Muscle of leg (tissue), 16 donors: ENCODE data around the gene PDE6G. TPM values are rescaled to one million over a fixed set of nuclear protein-coding genes. Genes with fewer than 3 reads are reported as not detected.

Experiments used
- DNase-seq: peaks from one replicate; pipeline ENCODE4 v3.0.0; 2013
- H3K27ac ChIP-seq: one replicate; pipeline ENCODE4 v1.5.1; 2013; ENCODE audit warnings: mild to moderate bottlenecking, low read length, control low read depth
- H3K27me3 ChIP-seq: one replicate; pipeline ENCODE4 v1.6.1; 2013; ENCODE audit warnings: low read length; ENCODE audit not compliant: control insufficient read depth, insufficient read depth
- H3K36me3 ChIP-seq: one replicate; pipeline ENCODE4 v1.6.1; 2013; ENCODE audit warnings: low read length; ENCODE audit not compliant: control insufficient read depth, insufficient read depth
- H3K4me1 ChIP-seq: one replicate; pipeline ENCODE4 v1.6.1; 2013; ENCODE audit warnings: low read length; ENCODE audit not compliant: control insufficient read depth, insufficient read depth
- H3K4me3 ChIP-seq: one replicate; pipeline ENCODE4 v1.5.1; 2013; ENCODE audit warnings: low read length, control low read depth
- H3K9me3 ChIP-seq: replicated peaks from 2 replicates; pipeline ENCODE4 v1.6.1; 2013; ENCODE audit warnings: low read depth, low read length; ENCODE audit not compliant: control insufficient read depth
- WGBS: methylation state at CpG from one replicate; pipeline ENCODE4 v1.1.5; 2013; ENCODE audit warnings: missing lambda C conversion rate; ENCODE audit not compliant: insufficient coverage; 5-methylcytosine and 5-hydroxymethylcytosine counted together
- long read RNA-seq, 11 donors: transcript quantifications; one replicate each; lab custom pipeline, GENCODE V29; 2026
- polyA plus RNA-seq, 8 donors: library from polyadenylated mRNA; unstranded; fragments of 120-200 nt; gene quantifications; one replicate each; pipeline versions ENCODE4 v1.2.1 to v1.2.3, GENCODE V29; 2013; ENCODE audit warnings: inconsistent platforms in 1 of 8, low replicate concordance in 1 of 8; ENCODE audit not compliant: insufficient read length in 8 of 8, insufficient read depth in 1 of 8
- total RNA-seq: library from RNA; stranded (reverse); fragments of 120-200 nt; gene quantifications from one replicate; pipeline ENCODE4 v1.2.4, GENCODE V29; 2013

Gene PDE6G
- total RNA-seq (2.6 TPM), polyA plus RNA-seq (1 to 10 TPM; 1.9 to 5.8 (median 3.7) TPM)
- long read RNA-seq, donor 1 = 0 reads
- long read RNA-seq, donor 2 = 0 reads
- long read RNA-seq, donor 3, partial matches to known transcripts = 0 of 2 reads
- long read RNA-seq, donor 3, other reads (novel, unspliced or antisense) = 0 of 2 reads
- long read RNA-seq, donor 4, partial matches to known transcripts = 0 of 2 reads
- long read RNA-seq, donor 4, other reads (novel, unspliced or antisense) = 0 of 2 reads
- long read RNA-seq, donor 5, partial matches to known transcripts = 0 of 2 reads
- long read RNA-seq, donor 5, other reads (novel, unspliced or antisense) = 0 of 2 reads
- long read RNA-seq, donor 6, partial matches to known transcripts = 0 of 3 reads
- long read RNA-seq, donor 6, other reads (novel, unspliced or antisense) = 0 of 3 reads
- long read RNA-seq, donor 7, partial matches to known transcripts = 0 of 3 reads
- long read RNA-seq, donor 7, other reads (novel, unspliced or antisense) = 0 of 3 reads
- long read RNA-seq, donor 8, partial matches to known transcripts = 0 of 1 reads
- long read RNA-seq, donor 8, other reads (novel, unspliced or antisense) = 0 of 1 reads
- long read RNA-seq, donor 9 = 0 reads
- long read RNA-seq, donor 10, partial matches to known transcripts = 0 of 7 reads
- long read RNA-seq, donor 10, other reads (novel, unspliced or antisense) = 5 of 7 reads
- long read RNA-seq, donor 11, partial matches to known transcripts = 0 of 2 reads
- long read RNA-seq, donor 11, other reads (novel, unspliced or antisense) = 0 of 2 reads

DNA sequence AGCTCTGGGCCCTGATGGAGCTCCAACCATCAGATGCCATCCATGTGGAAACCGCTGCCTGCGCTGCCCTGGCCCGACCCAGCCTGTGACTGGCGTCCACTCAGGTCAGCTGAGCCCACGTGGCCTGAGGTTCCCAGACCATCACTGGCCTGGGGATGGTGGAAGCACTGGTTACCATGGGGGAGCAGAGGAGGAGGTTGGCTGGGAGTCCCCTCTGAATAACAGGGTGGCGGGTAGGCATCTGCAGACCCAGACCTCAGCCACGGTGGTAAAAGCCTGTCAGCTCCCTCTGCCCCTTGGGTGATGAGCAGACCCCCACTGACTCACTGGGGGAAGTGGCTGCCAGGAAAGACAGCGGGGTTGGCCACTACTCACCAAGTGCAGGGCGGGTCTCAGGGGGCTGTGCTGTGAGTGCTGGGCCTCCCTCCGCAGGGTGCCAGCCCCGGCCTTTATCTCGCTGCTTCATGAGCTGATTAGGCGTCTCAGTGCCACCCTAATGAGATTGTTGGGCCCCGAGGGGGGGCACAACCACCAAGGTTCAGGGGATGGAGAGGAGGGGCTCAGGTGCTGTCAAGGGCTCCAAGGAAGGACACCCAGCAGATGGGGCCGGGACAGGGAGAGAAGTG lies at the start of gene PDE6G:
Gene PDE6G (minus strand): TSS at position 425 of the 626 bp plus-strand sequence. CDS start 3,237 bp downstream, outside the sequence.
- 84% methylated on average over 15 of the region's 15 CpGs for WGBS
- H3K36me3 ChIP-seq = no peaks in the 10 kb centered on the region

DNA sequence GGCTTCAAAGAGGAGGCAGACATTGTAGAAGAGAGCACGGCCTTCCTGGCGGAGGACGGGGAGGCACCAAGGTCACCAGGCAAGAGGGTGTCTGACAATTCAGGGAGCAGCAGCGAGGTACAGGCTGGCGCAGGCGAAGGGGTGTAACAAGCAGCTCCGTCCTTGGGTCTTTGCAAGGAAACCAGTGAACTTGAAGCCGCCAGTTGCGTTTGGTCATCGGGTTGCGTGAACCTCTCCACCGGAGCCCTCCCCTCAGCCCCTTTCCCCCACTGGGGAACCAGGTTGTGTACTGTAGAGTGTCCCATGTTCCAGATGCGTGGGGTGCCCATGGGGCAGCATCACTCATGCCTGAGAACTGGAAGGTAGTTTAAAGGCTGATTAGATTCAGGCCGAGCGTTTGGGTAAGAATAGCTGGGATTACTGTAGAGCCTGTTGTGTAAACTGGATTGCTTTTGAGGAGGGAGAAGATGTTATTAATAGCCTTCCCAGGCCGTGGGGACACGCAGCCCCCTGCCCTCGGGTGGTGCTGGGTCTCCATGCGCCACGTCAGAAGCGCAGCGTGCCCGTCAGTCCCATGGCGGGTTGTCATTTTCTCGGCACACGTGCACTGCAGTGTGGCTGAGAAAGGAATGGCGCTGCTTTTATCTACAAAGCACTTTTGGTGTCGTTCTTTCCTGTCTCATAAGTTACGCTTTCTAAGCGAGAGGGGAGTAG lies 49.3 kb upstream of the PDE6G start:
- WGBS = 92% methylated on average over 24 of the region's 30 CpGs
- H3K27ac ChIP-seq = no peak overlapping the region
- H3K36me3 ChIP-seq = peaks cover 56% of the 10 kb centered on the region
- H3K9me3 ChIP-seq = no peaks in the 10 kb centered on the region
- H3K4me3 ChIP-seq = no peak overlapping the region
- peaks cover 37% of the 10 kb centered on the region for H3K4me1 ChIP-seq
- H3K27me3 ChIP-seq = peaks cover 10% of the 10 kb centered on the region
- DNase-seq = no peak

More for the DNA sequence above, at the start of gene PDE6G:
- Histone ChIP-seq H3K9me3 (no peaks in the 10 kb centered on the region), H3K27me3 (peaks cover 2% of the 10 kb centered on the region), H3K4me3 (no peak within 1 kb of the TSS), H3K4me1 (peaks cover 19% of the 10 kb centered on the region), H3K27ac (peak within 1 kb of the TSS; percentile 5)
- DNase-seq = no peak

DNA sequence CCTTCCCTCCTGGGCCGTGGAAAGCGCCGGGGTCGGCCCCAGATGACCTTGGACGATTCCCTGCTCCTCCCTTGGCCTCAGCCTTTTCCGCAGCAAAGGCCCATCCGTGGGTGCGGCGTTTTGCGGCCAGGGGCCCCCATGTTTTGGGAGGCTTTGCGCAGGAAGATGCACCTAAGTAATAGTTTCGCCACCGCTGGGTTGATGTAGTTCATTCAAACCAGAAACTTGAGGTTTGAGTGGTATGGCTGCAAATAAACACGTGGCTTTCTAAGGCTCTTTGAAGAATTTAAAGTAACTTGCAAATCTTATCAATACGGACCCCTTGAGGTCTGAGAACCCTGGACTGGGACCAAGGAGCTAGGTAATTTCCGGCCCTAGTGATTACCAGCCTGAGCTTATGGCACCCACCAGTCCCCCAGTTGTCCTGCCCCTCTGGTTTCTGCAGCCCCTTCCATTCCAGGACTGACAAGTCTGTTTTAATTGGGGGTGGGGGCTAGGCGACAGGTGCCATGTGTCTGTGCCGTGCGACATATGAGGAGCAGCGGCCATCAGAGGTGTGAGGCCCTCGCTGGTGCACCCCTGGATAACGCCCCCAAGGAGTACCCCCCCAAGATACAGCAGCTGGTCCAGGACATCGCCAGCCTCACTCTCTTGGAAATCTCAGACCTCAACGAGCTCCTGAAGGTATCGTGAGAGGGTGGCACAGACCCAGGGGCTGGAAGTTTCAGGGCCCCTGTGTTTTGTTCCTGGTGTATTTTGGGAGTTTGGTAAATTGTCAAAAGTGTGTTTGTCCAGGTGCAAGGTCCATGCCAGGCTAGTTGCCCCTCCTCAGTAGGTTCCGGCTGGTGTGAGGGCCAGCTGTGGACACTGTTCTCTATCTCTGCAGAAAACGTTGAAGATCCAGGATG lies 47.7 kb upstream of the PDE6G start:
- H3K36me3 ChIP-seq = peaks cover 62% of the 10 kb centered on the region
- H3K4me1 ChIP-seq = peaks cover 31% of the 10 kb centered on the region
- H3K9me3 ChIP-seq = no peaks in the 10 kb centered on the region
- peak overlapping the region; percentile 82 for H3K4me3 ChIP-seq
- WGBS = 31% methylated on average over 22 of the region's 27 CpGs
- no peaks in the 10 kb centered on the region for H3K27me3 ChIP-seq
- H3K27ac ChIP-seq = peak overlapping the region; percentile 22
- no peak for DNase-seq

DNA sequence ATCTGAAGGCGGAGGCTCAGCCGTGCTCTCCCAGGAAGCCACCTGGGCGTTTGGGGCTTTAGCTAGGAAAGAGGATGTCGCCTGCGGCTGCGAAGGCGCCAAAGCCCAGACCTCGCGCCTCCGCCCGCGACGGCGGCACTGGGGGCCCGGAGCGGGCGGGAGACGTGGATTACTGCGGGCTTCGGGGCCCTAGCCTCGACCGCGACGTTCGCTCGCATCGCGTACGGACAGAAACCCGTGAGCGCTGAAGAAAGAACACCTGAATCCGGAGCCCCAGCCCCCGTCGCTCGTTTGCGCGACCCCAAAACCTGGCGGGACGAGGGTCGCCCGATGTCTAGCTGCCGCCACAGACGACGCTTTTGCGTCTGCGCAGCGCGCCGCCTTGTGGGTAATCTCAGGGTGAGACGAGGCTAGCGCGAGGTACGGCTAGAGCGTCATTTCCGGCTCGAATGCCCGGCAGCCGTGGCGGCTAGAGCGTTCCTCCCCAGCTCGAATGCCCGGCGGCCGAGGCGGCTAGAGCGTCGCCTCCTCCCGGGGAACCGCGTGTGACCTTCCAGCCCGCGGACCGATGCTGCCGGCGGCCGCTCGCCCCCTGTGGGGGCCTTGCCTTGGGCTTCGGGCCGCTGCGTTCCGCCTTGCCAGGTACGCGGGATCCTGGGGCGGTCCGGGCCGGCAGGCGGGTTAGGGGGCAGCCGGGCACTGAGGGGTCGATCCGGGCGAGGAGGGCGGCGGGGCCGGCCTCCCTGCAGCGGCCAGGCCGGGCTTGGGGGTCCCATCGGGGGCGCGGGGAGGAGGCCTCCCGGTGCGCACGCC lies 46.8 kb upstream of the PDE6G start, which contains the start of gene MRPL12:
Gene MRPL12 (plus strand): TSS at position 434 of the 813 bp plus-strand sequence. CDS start 135 bp downstream, at position 569.
- under 1% methylated on average over 102 of the region's 102 CpGs for WGBS
- Histone ChIP-seq H3K4me1 (peaks cover 31% of the 10 kb centered on the region), H3K27ac (peak within 1 kb of the TSS; percentile 84), H3K27me3 (no peaks in the 10 kb centered on the region), H3K36me3 (peaks cover 62% of the 10 kb centered on the region), H3K4me3 (peak within 1 kb of the TSS; percentile 82), H3K9me3 (no peaks in the 10 kb centered on the region)
- peak; percentile 98 for DNase-seq

DNA sequence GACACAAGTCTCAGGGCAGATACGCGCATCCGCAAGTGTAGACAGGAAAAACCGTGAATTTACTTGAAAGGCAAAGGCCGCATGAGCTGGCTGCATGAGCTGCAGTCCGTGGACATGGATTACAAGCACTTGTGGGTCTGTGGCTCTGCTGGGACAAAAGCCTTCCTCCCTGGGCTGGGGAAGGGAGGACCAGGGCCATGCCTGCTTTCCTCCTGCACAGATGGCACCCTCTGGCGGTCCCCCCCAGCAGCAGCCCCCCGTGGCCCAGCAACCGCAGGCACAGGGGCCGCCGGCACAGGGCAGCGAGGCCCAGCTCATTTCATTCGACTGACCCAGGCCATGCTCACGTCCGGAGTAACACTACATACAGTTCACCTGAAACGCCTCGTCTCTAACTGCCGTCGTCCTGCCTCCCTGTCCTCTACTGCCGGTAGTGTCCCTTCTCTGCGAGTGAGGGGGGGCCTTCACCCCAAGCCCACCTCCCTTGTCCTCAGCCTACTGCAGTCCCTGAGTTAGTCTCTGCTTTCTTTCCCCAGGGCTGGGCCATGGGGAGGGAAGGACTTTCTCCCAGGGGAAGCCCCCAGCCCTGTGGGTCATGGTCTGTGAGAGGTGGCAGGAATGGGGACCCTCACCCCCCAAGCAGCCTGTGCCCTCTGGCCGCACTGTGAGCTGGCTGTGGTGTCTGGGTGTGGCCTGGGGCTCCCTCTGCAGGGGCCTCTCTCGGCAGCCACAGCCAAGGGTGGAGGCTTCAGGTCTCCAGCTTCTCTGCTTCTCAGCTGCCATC lies 45.1 kb upstream of the PDE6G start:
- H3K27me3 ChIP-seq = no peaks in the 10 kb centered on the region
- DNase-seq = no peak
- H3K4me3 ChIP-seq = peak overlapping the region; percentile 82
- WGBS = 70% methylated on average over 16 of the region's 23 CpGs
- H3K36me3 ChIP-seq = peaks cover 62% of the 10 kb centered on the region
- H3K4me1 ChIP-seq = peaks cover 26% of the 10 kb centered on the region
- no peak overlapping the region for H3K27ac ChIP-seq
- no peaks in the 10 kb centered on the region for H3K9me3 ChIP-seq

DNA sequence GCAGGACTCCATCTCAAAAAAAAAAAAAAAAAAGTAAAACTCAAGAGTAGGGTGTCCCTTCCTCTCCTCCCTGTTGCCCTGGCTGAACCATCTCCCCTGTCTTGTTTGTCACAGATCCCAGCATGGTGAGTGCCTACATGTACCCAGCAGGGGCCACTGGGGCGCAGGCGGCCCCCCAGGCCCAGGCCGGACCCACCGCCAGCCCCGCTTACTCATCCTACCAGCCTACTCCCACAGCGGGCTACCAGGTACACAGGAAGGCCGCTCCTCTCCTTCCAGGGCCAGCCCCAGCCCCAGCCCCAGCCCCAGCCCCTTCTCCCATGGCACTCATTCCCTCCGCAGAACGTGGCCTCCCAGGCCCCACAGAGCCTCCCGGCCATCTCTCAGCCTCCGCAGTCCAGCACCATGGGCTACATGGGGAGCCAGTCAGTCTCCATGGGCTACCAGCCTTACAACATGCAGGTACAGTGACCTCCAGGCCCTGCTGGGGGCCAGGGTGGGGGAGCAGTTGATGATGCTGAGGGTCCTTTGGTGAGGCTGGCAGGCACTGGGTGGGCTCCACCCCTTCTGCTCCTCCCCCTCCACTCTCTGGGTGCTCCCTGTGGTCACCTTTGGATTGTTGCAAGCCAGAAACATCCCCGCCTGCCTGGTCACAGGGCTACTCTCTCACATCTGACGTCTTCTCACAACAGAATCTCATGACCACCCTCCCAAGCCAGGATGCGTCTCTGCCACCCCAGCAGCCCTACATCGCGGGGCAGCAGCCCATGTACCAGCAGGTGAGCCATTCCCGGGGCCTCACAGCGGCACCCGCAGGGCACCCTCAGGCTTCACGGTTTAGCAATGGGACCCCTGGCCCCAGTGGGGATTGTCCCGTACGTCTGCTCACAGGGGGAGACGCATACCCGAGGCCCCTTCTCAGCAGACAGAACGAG lies 44.3 kb upstream of the PDE6G start:
- H3K9me3 ChIP-seq = no peaks in the 10 kb centered on the region
- no peaks in the 10 kb centered on the region for H3K27me3 ChIP-seq
- H3K4me3 ChIP-seq = no peak overlapping the region
- 80% methylated on average over 18 of the region's 25 CpGs for WGBS
- DNase-seq = no peak
- H3K4me1 ChIP-seq = peaks cover 26% of the 10 kb centered on the region
- H3K36me3 ChIP-seq = peaks cover 62% of the 10 kb centered on the region
- H3K27ac ChIP-seq = no peak overlapping the region

DNA sequence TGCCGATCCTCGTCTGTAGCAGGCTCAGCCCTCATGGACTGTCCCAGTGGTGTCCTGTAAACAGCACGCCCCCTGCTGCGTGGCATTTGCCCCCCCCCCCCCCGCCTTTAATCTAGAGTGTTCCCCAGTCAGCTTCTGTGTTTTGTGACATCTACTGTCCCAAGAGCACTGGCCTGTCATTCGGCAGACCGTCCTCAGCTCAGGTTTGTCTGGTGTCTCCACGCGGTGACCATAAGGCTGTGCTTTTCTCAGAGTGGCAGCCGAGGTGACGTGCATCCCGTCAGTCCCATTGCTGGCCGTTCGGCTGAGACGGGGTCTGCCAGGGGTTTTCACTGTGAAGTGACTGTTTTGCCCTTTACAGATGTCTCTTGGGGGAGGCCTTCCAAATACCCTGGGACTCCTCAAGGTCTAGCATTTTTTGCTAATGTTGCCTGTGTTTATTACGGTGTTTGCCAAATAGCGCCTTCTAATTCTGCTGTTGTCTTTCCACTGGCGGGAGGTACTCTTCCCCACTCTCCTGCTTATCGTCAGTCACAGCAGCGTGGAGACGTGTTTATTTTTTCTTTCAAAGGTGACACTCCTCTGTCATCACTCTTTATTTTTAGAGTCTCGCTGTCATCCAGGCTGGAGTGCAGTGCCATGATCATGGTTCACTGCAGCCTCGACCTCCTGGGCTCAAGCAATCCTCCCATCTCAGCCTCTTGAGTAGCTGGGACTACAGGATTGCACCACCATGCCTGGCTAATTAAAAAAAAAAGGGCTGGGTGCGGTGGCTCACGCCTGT lies 41.1 kb upstream of the PDE6G start:
- Histone ChIP-seq H3K4me3 (no peak overlapping the region), H3K9me3 (no peaks in the 10 kb centered on the region), H3K36me3 (peaks cover 83% of the 10 kb centered on the region), H3K27ac (no peak overlapping the region), H3K27me3 (no peaks in the 10 kb centered on the region), H3K4me1 (peaks cover 16% of the 10 kb centered on the region)
- DNase-seq = no peak
- WGBS = 81% methylated on average over 21 of the region's 25 CpGs
